HCT116 (cell line): ENCODE measurements around the gene POP7. TPM values are rescaled to one million over a fixed set of nuclear protein-coding genes. Genes with fewer than 3 reads are reported as not detected.
"Not testable (repeated sequence)": the region's sequence is repeated elsewhere in the genome, so short reads cannot be mapped to it uniquely, and the experiment has no call there.

Experiments used
- ATAC-seq: fragments of 200-7000 bp; cut with Tn5 transposase; 2 replicates; pipeline ENCODE4 v1.9.1; 2020; ENCODE audit warnings: mild to moderate bottlenecking, moderate library complexity
- BruUV-seq: library from RNA; stranded (reverse); fragments of 400-500 nt; replicated peaks from 2 replicates; lab custom pipeline; 2021; lab: Mats Ljungman, UMichigan
- CTCF ChIA-PET: fragments of 300-600 bp; sonication (Branson Sonifier 250); formaldehyde crosslinking; loops from one replicate; lab custom pipeline; 2021; ENCODE audit warnings: antibody characterized with exemption; lab: Charles Lee
- POLR2A ChIA-PET: fragments of 300-600, 350-600 bp; sonication (Branson Sonifier 250); formaldehyde crosslinking; loops from one replicate; lab custom pipeline; 2021; ENCODE audit warnings: antibody characterized with exemption; lab: Charles Lee
- RAD21 ChIA-PET, 2 experiments: fragments of 300-600 bp; sonication (Branson Sonifier 250); formaldehyde crosslinking; loops; one replicate each; lab custom pipeline; 2023; ENCODE audit warnings: low total read pairs in 2 of 2; ENCODE audit not compliant: uncharacterized antibody in 2 of 2, unreplicated experiment in 2 of 2, low non-redundant PET in 1 of 2; lab: Charles Lee
- DNase-seq: peaks from one replicate; pipeline ENCODE4 v3.0.0-alpha.2; 2010; ENCODE audit warnings: low read depth, low spot score
- H2AFZ ChIP-seq: fragments of 200-600 bp; shearing (Covaris generic), sonication (generic); 2 replicates; pipeline ENCODE4 v1.6.1; 2017; ENCODE audit warnings: low read depth, mixed run types, mixed read lengths, antibody characterized with exemption, low read length; ENCODE audit not compliant: poor library complexity, severe bottlenecking
- H3K27ac ChIP-seq: 2 replicates; pipeline ENCODE4 v1.5.1; 2012; ENCODE audit warnings: low read depth, low read length
- H3K27me3 ChIP-seq: fragments of 200-600 bp; sonication (generic); 2 replicates; pipeline ENCODE4 v1.6.1; 2016; ENCODE audit warnings: mixed run types, low read length, mixed read lengths; ENCODE audit not compliant: insufficient read depth
- H3K36me3 ChIP-seq, 2 experiments: fragments of 200-500 bp in 1 of 2; fragments of 200-600 bp in 1 of 2; sonication (Bioruptor generic) in 1 of 2; sonication (generic) in 1 of 2; 2 replicates each; pipeline versions ENCODE4 v1.5.1 to v1.6.1; 2014 to 2016; ENCODE audit warnings: low read length in 2 of 2, inconsistent platforms in 1 of 2, mixed read lengths in 1 of 2, mixed run types in 1 of 2; ENCODE audit not compliant: insufficient read depth in 2 of 2, control insufficient read depth in 1 of 2
- H3K4me1 ChIP-seq, 2 experiments: fragments of 200-600 bp in 1 of 2; sonication (generic) in 1 of 2; 2 replicates each; pipeline versions ENCODE4 v1.5.1 to v1.6.1; 2012 to 2017; ENCODE audit warnings: low read length in 2 of 2, inconsistent platforms in 1 of 2, mild to moderate bottlenecking in 1 of 2, mixed read lengths in 1 of 2, mixed run types in 1 of 2, moderate library complexity in 1 of 2; ENCODE audit not compliant: insufficient read depth in 2 of 2, control insufficient read depth in 1 of 2
- H3K4me2 ChIP-seq: fragments of 200-600 bp; sonication (generic); 2 replicates; pipeline ENCODE4 v1.6.1; 2017; ENCODE audit warnings: mixed run types, low read length, mixed read lengths
- H3K4me3 ChIP-seq, 2 experiments: fragments of 200-600 bp in 1 of 2; sonication (generic) in 1 of 2; replicated peaks in 1 of 2; 2 replicates each; pipeline ENCODE4 v1.5.1; 2011 to 2016; ENCODE audit warnings: low read length in 2 of 2, control low read depth in 1 of 2, low read depth in 1 of 2, mild to moderate bottlenecking in 1 of 2, mixed read lengths in 1 of 2, mixed run types in 1 of 2
- H3K79me2 ChIP-seq: fragments of 200-600 bp; sonication (generic); 2 replicates; pipeline ENCODE4 v1.6.1; 2017; ENCODE audit warnings: mild to moderate bottlenecking, mixed run types, low read length, moderate library complexity, mixed read lengths; ENCODE audit not compliant: insufficient read depth
- H3K9ac ChIP-seq: fragments of 200-600 bp; sonication (generic); 2 replicates; pipeline ENCODE4 v1.6.1; 2016; ENCODE audit warnings: low read length, mixed read lengths
- H3K9me2 ChIP-seq: fragments of 200-600 bp; sonication (generic), shearing (Covaris generic); 2 replicates; pipeline ENCODE4 v1.6.1; 2017; ENCODE audit warnings: mixed run types, mild to moderate bottlenecking, moderate library complexity; ENCODE audit not compliant: insufficient read depth
- H3K9me3 ChIP-seq, 2 experiments: fragments of 200-500 bp in 1 of 2; fragments of 200-600 bp in 1 of 2; sonication (Bioruptor generic) in 1 of 2; sonication (generic) in 1 of 2; 2 replicates each; pipeline ENCODE4 v1.6.1; 2014 to 2017; ENCODE audit warnings: low read length in 2 of 2, mixed read lengths in 2 of 2, inconsistent platforms in 1 of 2, low read depth in 1 of 2, mild to moderate bottlenecking in 1 of 2, mixed run types in 1 of 2, moderate library complexity in 1 of 2; ENCODE audit not compliant: control insufficient read depth in 1 of 2, insufficient read depth in 1 of 2
- H4K20me1 ChIP-seq: fragments of 200-600 bp; sonication (generic), shearing (Covaris generic); 2 replicates; pipeline ENCODE4 v1.6.1; 2017; ENCODE audit warnings: mixed run types, mild to moderate bottlenecking, moderate library complexity; ENCODE audit not compliant: insufficient read depth
- CBX3 ChIP-seq: IDR thresholded peaks from 2 replicates; pipeline ENCODE4 v1.6.1; 2012; ENCODE audit warnings: low read depth
- CEBPB ChIP-seq: IDR thresholded peaks from 2 replicates; pipeline ENCODE4 v1.6.1; 2012; ENCODE audit warnings: low read depth
- EGR1 ChIP-seq: IDR thresholded peaks from 2 replicates; pipeline ENCODE4 v1.6.1; 2012; ENCODE audit warnings: low read depth
- ELF1 ChIP-seq: IDR thresholded peaks from 2 replicates; pipeline ENCODE4 v1.6.1; 2012; ENCODE audit warnings: low read depth, borderline replicate concordance
- EZH2phosphoT487 ChIP-seq: fragments of 200-600 bp; IDR thresholded peaks from 2 replicates; pipeline ENCODE4 v1.6.1; 2018; ENCODE audit warnings: antibody characterized with exemption, borderline replicate concordance
- RAD21 ChIP-seq: IDR thresholded peaks from 2 replicates; pipeline ENCODE4 v1.6.1; 2012; ENCODE audit warnings: low read depth, mild to moderate bottlenecking
- SRF ChIP-seq: IDR thresholded peaks from 2 replicates; pipeline ENCODE4 v1.6.1; 2012; ENCODE audit warnings: low read depth
- TCF7L2 ChIP-seq: IDR thresholded peaks from 2 replicates; pipeline ENCODE4 v1.7.0; 2011; ENCODE audit warnings: borderline replicate concordance, inconsistent platforms; ENCODE audit not compliant: insufficient read depth, insufficient read length; ENCODE audit errors: extremely low read depth
- intact Hi-C: fragments of 100-400 bp; cut with micrococcal nuclease; formaldehyde crosslinking; loops from 2 replicates; pipeline ENCODE4 v1.10.0; 2022
- total RNA-seq: library from RNA; stranded (reverse); gene quantifications from one replicate; pipeline ENCODE4 v1.2.1, GENCODE V29; 2021; ENCODE audit not compliant: unreplicated experiment
- TF ChIP-seq, protein P1 (sequence below): IDR thresholded peaks from 2 replicates; pipeline ENCODE4 v1.6.1; 2012; ENCODE audit warnings: low read depth

POP7 gene
- total RNA-seq, 1 experiment from 2014 or later, result 67.5 TPM

DNA sequence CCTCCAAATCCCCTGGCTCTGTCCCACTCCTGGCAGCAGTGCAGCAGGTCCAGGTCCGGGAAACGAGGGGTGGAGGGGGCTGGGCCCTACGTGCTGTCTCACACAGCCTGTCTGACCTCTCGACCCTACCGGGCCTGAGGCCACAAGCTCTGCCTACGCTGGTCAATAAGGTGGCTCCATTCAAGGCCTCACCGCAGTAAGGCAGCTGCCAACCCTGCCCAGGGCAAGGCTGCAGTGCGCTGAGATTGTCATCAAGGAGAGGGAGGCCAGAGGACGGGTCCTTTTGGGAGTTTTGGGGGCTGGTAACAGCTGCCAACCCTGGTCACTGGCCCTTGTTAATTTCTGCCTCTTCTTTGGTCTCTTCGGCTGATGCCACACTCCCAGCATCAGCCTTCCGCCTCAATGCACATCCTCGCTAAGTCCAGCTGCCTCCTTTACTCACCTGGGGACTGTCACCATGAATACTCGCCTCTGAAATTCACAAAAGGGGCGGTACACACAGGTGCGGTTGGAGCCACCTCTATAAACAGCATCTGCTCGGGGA, 17.9 kb downstream of the POP7 start:
- no peak for ATAC-seq
- H3K4me1 ChIP-seq, result peaks cover 9 to 17% of the 10 kb centered on the region in 2 experiments; a peak in 3 of 4 replicates
- H3K4me2 ChIP-seq, result no peak overlapping the region
- DNase-seq, result no peak
- POLR2A ChIA-PET, result no interaction called here
- H3K9me2 ChIP-seq, result no peaks in the 10 kb centered on the region
- BruUV-seq, result no TSS peak
- H3K36me3 ChIP-seq, result no peaks in the 10 kb centered on the region
- no peak overlapping the region for H3K27ac ChIP-seq
- H2AFZ ChIP-seq, result no peak overlapping the region
- H3K9me3 ChIP-seq, result no peaks in the 10 kb centered on the region
- H3K27me3 ChIP-seq, result no peaks in the 10 kb centered on the region
- RAD21 ChIA-PET, result no interaction called here
- no peaks in the 10 kb centered on the region for H3K79me2 ChIP-seq
- CTCF ChIA-PET, result interaction anchor here (0.7 kb wide), 1 partner anchor 18 kb away, joined by 3 read pairs; the partner anchor contains the start of gene POP7
- H3K9ac ChIP-seq, result no peak overlapping the region
- intact Hi-C loops, result no loop called here
- no peak overlapping the region for H3K4me3 ChIP-seq
- TF ChIP-seq RAD21, result no peak
- TF ChIP-seq ELF1, result no peak
- TF ChIP-seq TCF7L2, result no peak
- TF ChIP-seq CBX3, result no peak
- TF ChIP-seq, protein P1, sequence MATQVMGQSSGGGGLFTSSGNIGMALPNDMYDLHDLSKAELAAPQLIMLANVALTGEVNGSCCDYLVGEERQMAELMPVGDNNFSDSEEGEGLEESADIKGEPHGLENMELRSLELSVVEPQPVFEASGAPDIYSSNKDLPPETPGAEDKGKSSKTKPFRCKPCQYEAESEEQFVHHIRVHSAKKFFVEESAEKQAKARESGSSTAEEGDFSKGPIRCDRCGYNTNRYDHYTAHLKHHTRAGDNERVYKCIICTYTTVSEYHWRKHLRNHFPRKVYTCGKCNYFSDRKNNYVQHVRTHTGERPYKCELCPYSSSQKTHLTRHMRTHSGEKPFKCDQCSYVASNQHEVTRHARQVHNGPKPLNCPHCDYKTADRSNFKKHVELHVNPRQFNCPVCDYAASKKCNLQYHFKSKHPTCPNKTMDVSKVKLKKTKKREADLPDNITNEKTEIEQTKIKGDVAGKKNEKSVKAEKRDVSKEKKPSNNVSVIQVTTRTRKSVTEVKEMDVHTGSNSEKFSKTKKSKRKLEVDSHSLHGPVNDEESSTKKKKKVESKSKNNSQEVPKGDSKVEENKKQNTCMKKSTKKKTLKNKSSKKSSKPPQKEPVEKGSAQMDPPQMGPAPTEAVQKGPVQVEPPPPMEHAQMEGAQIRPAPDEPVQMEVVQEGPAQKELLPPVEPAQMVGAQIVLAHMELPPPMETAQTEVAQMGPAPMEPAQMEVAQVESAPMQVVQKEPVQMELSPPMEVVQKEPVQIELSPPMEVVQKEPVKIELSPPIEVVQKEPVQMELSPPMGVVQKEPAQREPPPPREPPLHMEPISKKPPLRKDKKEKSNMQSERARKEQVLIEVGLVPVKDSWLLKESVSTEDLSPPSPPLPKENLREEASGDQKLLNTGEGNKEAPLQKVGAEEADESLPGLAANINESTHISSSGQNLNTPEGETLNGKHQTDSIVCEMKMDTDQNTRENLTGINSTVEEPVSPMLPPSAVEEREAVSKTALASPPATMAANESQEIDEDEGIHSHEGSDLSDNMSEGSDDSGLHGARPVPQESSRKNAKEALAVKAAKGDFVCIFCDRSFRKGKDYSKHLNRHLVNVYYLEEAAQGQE, result no peak
- TF ChIP-seq CEBPB, result no peak
- no peak for TF ChIP-seq EZH2phosphoT487
- no peak for TF ChIP-seq EGR1
- TF ChIP-seq SRF, result no peak
- TF ChIP-seq, all 23 proteins: peak for 0
- no peaks in the 10 kb centered on the region for H4K20me1 ChIP-seq

DNA sequence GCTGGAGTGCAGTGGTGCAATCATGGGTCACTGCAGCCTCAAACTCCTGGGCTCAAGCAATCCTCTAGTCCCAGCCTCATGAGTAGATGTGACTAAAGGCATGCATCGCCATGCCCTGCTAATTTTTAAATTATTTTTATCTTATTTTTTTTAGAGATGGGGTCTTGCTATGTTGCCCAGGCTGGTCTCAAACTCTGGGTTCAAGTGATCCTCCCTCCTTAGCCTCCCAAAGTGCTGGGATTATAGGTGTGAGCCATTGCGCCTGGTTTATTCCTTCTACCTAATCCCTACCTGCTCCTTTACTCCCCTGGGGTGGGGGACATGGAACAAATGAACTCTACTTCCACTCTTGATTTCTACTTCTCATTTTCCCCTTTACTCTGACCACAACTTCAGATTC, 18.4 kb downstream of the POP7 start:
- H3K9me3 ChIP-seq, H3K4me2 ChIP-seq, POLR2A ChIA-PET, BruUV-seq, H3K4me3 ChIP-seq, H3K27me3 ChIP-seq, H2AFZ ChIP-seq, RAD21 ChIA-PET, H3K79me2 ChIP-seq, ATAC-seq, H3K27ac ChIP-seq, intact Hi-C loops, H3K9me2 ChIP-seq, H3K36me3 ChIP-seq, DNase-seq, H3K9ac ChIP-seq, H4K20me1 ChIP-seq: not testable (repeated sequence)
- CTCF ChIA-PET, result interaction anchor here (0.7 to 2.8 kb wide), 4 partner anchors 9 to 21 kb away, joined by 3 to 34 read pairs (median 8); partner anchors contain the start of gene POP7
- H3K4me1 ChIP-seq, result peaks cover 9 to 17% of the 10 kb centered on the region in 2 experiments; a peak in 3 of 4 replicates
